HCT116 (cell line): Measurements from ENCODE around the gene THOC2. TPM values are rescaled to one million over a fixed set of nuclear protein-coding genes. Genes with fewer than 3 reads are reported as not detected.
"Not testable (repeated sequence)": the region's sequence is repeated elsewhere in the genome, so short reads cannot be mapped to it uniquely, and the experiment has no call there.

ENCODE experiments used
- ATAC-seq: fragments of 200-7000 bp; cut with Tn5 transposase; 2 replicates; pipeline ENCODE4 v1.9.1; 2020; ENCODE audit warnings: mild to moderate bottlenecking, moderate library complexity
- BruUV-seq: library from RNA; stranded (reverse); fragments of 400-500 nt; replicated peaks from 2 replicates; lab custom pipeline; 2021; lab: Mats Ljungman, UMichigan
- CTCF ChIA-PET: fragments of 300-600 bp; sonication (Branson Sonifier 250); formaldehyde crosslinking; loops from one replicate; lab custom pipeline; 2021; ENCODE audit warnings: antibody characterized with exemption; lab: Charles Lee
- POLR2A ChIA-PET: fragments of 300-600, 350-600 bp; sonication (Branson Sonifier 250); formaldehyde crosslinking; loops from one replicate; lab custom pipeline; 2021; ENCODE audit warnings: antibody characterized with exemption; lab: Charles Lee
- RAD21 ChIA-PET, 2 experiments: fragments of 300-600 bp; sonication (Branson Sonifier 250); formaldehyde crosslinking; loops; one replicate each; lab custom pipeline; 2023; ENCODE audit warnings: low total read pairs in 2 of 2; ENCODE audit not compliant: uncharacterized antibody in 2 of 2, unreplicated experiment in 2 of 2, low non-redundant PET in 1 of 2; lab: Charles Lee
- DNase-seq: peaks from one replicate; pipeline ENCODE4 v3.0.0-alpha.2; 2010; ENCODE audit warnings: low read depth, low spot score
- H2AFZ ChIP-seq: fragments of 200-600 bp; shearing (Covaris generic), sonication (generic); 2 replicates; pipeline ENCODE4 v1.6.1; 2017; ENCODE audit warnings: low read depth, mixed run types, mixed read lengths, antibody characterized with exemption, low read length; ENCODE audit not compliant: poor library complexity, severe bottlenecking
- H3K27ac ChIP-seq: 2 replicates; pipeline ENCODE4 v1.5.1; 2012; ENCODE audit warnings: low read depth, low read length
- H3K27me3 ChIP-seq: fragments of 200-600 bp; sonication (generic); 2 replicates; pipeline ENCODE4 v1.6.1; 2016; ENCODE audit warnings: mixed run types, low read length, mixed read lengths; ENCODE audit not compliant: insufficient read depth
- H3K36me3 ChIP-seq, 2 experiments: fragments of 200-500 bp in 1 of 2; fragments of 200-600 bp in 1 of 2; sonication (Bioruptor generic) in 1 of 2; sonication (generic) in 1 of 2; 2 replicates each; pipeline versions ENCODE4 v1.5.1 to v1.6.1; 2014 to 2016; ENCODE audit warnings: low read length in 2 of 2, inconsistent platforms in 1 of 2, mixed read lengths in 1 of 2, mixed run types in 1 of 2; ENCODE audit not compliant: insufficient read depth in 2 of 2, control insufficient read depth in 1 of 2
- H3K4me1 ChIP-seq, 2 experiments: fragments of 200-600 bp in 1 of 2; sonication (generic) in 1 of 2; 2 replicates each; pipeline versions ENCODE4 v1.5.1 to v1.6.1; 2012 to 2017; ENCODE audit warnings: low read length in 2 of 2, inconsistent platforms in 1 of 2, mild to moderate bottlenecking in 1 of 2, mixed read lengths in 1 of 2, mixed run types in 1 of 2, moderate library complexity in 1 of 2; ENCODE audit not compliant: insufficient read depth in 2 of 2, control insufficient read depth in 1 of 2
- H3K4me2 ChIP-seq: fragments of 200-600 bp; sonication (generic); 2 replicates; pipeline ENCODE4 v1.6.1; 2017; ENCODE audit warnings: mixed run types, low read length, mixed read lengths
- H3K4me3 ChIP-seq, 2 experiments: fragments of 200-600 bp in 1 of 2; sonication (generic) in 1 of 2; replicated peaks in 1 of 2; 2 replicates each; pipeline ENCODE4 v1.5.1; 2011 to 2016; ENCODE audit warnings: low read length in 2 of 2, control low read depth in 1 of 2, low read depth in 1 of 2, mild to moderate bottlenecking in 1 of 2, mixed read lengths in 1 of 2, mixed run types in 1 of 2
- H3K79me2 ChIP-seq: fragments of 200-600 bp; sonication (generic); 2 replicates; pipeline ENCODE4 v1.6.1; 2017; ENCODE audit warnings: mild to moderate bottlenecking, mixed run types, low read length, moderate library complexity, mixed read lengths; ENCODE audit not compliant: insufficient read depth
- H3K9ac ChIP-seq: fragments of 200-600 bp; sonication (generic); 2 replicates; pipeline ENCODE4 v1.6.1; 2016; ENCODE audit warnings: low read length, mixed read lengths
- H3K9me2 ChIP-seq: fragments of 200-600 bp; sonication (generic), shearing (Covaris generic); 2 replicates; pipeline ENCODE4 v1.6.1; 2017; ENCODE audit warnings: mixed run types, mild to moderate bottlenecking, moderate library complexity; ENCODE audit not compliant: insufficient read depth
- H3K9me3 ChIP-seq, 2 experiments: fragments of 200-500 bp in 1 of 2; fragments of 200-600 bp in 1 of 2; sonication (Bioruptor generic) in 1 of 2; sonication (generic) in 1 of 2; 2 replicates each; pipeline ENCODE4 v1.6.1; 2014 to 2017; ENCODE audit warnings: low read length in 2 of 2, mixed read lengths in 2 of 2, inconsistent platforms in 1 of 2, low read depth in 1 of 2, mild to moderate bottlenecking in 1 of 2, mixed run types in 1 of 2, moderate library complexity in 1 of 2; ENCODE audit not compliant: control insufficient read depth in 1 of 2, insufficient read depth in 1 of 2
- H4K20me1 ChIP-seq: fragments of 200-600 bp; sonication (generic), shearing (Covaris generic); 2 replicates; pipeline ENCODE4 v1.6.1; 2017; ENCODE audit warnings: mixed run types, mild to moderate bottlenecking, moderate library complexity; ENCODE audit not compliant: insufficient read depth
- CEBPB ChIP-seq: IDR thresholded peaks from 2 replicates; pipeline ENCODE4 v1.6.1; 2012; ENCODE audit warnings: low read depth
- ELF1 ChIP-seq: IDR thresholded peaks from 2 replicates; pipeline ENCODE4 v1.6.1; 2012; ENCODE audit warnings: low read depth, borderline replicate concordance
- EZH2 ChIP-seq: fragments of 200-600 bp; sonication (generic); IDR thresholded peaks from 2 replicates; pipeline ENCODE4 v1.6.1; 2017; ENCODE audit warnings: antibody characterized with exemption, mixed run types
- JUND ChIP-seq: IDR thresholded peaks from 2 replicates; pipeline ENCODE4 v1.6.1; 2012
- POLR2A ChIP-seq: IDR thresholded peaks from 2 replicates; pipeline ENCODE4 v1.7.0; 2011; ENCODE audit warnings: borderline replicate concordance; ENCODE audit not compliant: insufficient read depth, insufficient read length; ENCODE audit errors: extremely low read depth
- POLR2AphosphoS5 ChIP-seq: IDR thresholded peaks from 2 replicates; pipeline ENCODE4 v1.6.1; 2011; ENCODE audit warnings: mild to moderate bottlenecking, low read depth, low read length, moderate library complexity
- YY1 ChIP-seq: IDR thresholded peaks from 2 replicates; pipeline ENCODE4 v1.6.1; 2011; ENCODE audit warnings: low read length, low read depth, moderate library complexity, mild to moderate bottlenecking; ENCODE audit not compliant: insufficient replicate concordance; ENCODE audit errors: extremely low read depth
- ZBTB33 ChIP-seq: IDR thresholded peaks from 2 replicates; pipeline ENCODE4 v1.6.1; 2011; ENCODE audit warnings: mild to moderate bottlenecking, low read length, moderate library complexity; ENCODE audit not compliant: insufficient replicate concordance; ENCODE audit errors: extremely low read depth
- ZNF274 ChIP-seq: fragments of 200-500 bp; sonication (Bioruptor generic); IDR thresholded peaks from 2 replicates; pipeline ENCODE4 v1.6.1; 2014; ENCODE audit warnings: mild to moderate bottlenecking, low read depth, low read length, inconsistent platforms
- intact Hi-C: fragments of 100-400 bp; cut with micrococcal nuclease; formaldehyde crosslinking; loops from 2 replicates; pipeline ENCODE4 v1.10.0; 2022
- total RNA-seq: library from RNA; stranded (reverse); gene quantifications from one replicate; pipeline ENCODE4 v1.2.1, GENCODE V29; 2021; ENCODE audit not compliant: unreplicated experiment

Gene THOC2
- total RNA-seq, 1 experiment from 2014 or later: 85.3 TPM

- H2AFZ ChIP-seq, H3K9ac ChIP-seq, ATAC-seq, POLR2A ChIA-PET, H3K4me3 ChIP-seq, H3K27ac ChIP-seq, RAD21 ChIA-PET, BruUV-seq, H3K4me1 ChIP-seq, CTCF ChIA-PET, H3K9me2 ChIP-seq, H3K36me3 ChIP-seq, H4K20me1 ChIP-seq, H3K9me3 ChIP-seq, intact Hi-C loops, H3K27me3 ChIP-seq, DNase-seq, H3K4me2 ChIP-seq: not testable (repeated sequence)
- H3K79me2 ChIP-seq: peaks cover 100% of the 10 kb centered on the region
Measured at GRCh38 chrX:123722193-123722592, 10.7 kb downstream of the THOC2 start.

DNA sequence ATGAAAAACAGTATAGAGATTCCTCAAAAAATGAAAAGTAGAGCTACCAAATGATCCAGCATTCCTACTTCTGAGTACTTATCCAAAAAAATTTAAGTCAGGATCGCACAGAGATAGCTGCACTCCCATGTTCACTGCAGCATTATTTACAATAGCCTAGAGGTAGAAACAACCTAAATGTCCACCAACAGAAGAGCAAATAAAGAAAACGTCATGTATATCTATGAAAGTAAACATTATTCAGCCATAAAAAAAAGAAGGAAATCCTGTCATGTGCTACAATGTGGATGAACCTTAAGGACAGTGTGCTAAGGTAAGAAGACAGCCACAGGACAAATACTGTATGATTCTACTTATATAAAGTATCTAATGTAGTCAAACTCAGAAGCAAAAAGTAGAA, 12.4 kb downstream of the THOC2 start:
- ChIA-PET CTCF (no interaction called here), POLR2A (no interaction called here)

DNA sequence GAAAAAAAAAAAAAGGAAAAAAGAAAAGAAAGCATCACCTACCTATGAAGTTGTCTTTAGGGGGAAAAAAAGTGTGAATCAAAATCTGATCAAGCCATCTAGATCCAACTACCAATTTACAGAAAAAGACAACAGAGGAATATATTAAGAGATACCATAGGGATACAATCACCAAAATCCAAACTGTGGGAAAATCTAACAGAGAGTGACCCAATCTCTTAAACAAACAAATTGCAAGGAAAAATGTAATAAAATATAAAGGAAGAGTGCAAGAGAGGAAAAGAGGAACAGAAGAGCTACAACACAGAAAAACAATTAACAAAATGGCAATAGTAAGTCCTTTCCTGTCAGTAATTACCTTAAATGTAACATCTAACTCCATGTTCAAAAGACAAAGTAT, 19.0 kb downstream of the THOC2 start:
- no peak for TF ChIP-seq ZBTB33
- no peak for TF ChIP-seq EZH2
- no peak for TF ChIP-seq ELF1
- TF ChIP-seq POLR2AphosphoS5: no peak
- no peak for TF ChIP-seq YY1
- Histone ChIP-seq H3K9me3 (no peaks in the 10 kb centered on the region), H3K27me3 (no peaks in the 10 kb centered on the region), H2AFZ (no peak overlapping the region), H4K20me1 (0 out of 2 replicates have a peak, but pooled peaks cover 4% of the 10 kb centered on the region), H3K27ac (no peak overlapping the region), H3K9me2 (no peaks in the 10 kb centered on the region), H3K4me3 (no peak overlapping the region), H3K79me2 (peaks cover 91% of the 10 kb centered on the region), H3K4me1 (no peaks in the 10 kb centered on the region), H3K4me2 (no peak overlapping the region), H3K36me3 (no peaks in the 10 kb centered on the region), H3K9ac (no peak overlapping the region)
- no TSS peak for BruUV-seq
- POLR2A ChIA-PET: no interaction called here
- DNase-seq (no peak), ATAC-seq (no peak)
- intact Hi-C loops: no loop called here
- RAD21 ChIA-PET: no interaction called here
- CTCF ChIA-PET: no interaction called here

More for the DNA sequence above, 12.4 kb downstream of the THOC2 start:
- H3K4me1 ChIP-seq: no peaks in the 10 kb centered on the region
- DNase-seq (no peak), ATAC-seq (no peak)
- H3K27me3 ChIP-seq: no peaks in the 10 kb centered on the region
- no peak overlapping the region for H3K9ac ChIP-seq
- no peaks in the 10 kb centered on the region for H4K20me1 ChIP-seq
- H3K9me3 ChIP-seq: no peaks in the 10 kb centered on the region
- no peaks in the 10 kb centered on the region for H3K36me3 ChIP-seq
- no peak overlapping the region for H3K4me2 ChIP-seq
- no peak overlapping the region for H2AFZ ChIP-seq
- no peaks in the 10 kb centered on the region for H3K9me2 ChIP-seq
- RAD21 ChIA-PET: no interaction called here
- H3K4me3 ChIP-seq: no peak overlapping the region
- TF ChIP-seq EZH2 (no peak), CEBPB (no peak), ZNF274 (no peak), JUND (no peak), POLR2A (no peak)
- intact Hi-C loops: no loop called here
- BruUV-seq: no TSS peak
- no peak overlapping the region for H3K27ac ChIP-seq
- H3K79me2 ChIP-seq: peaks cover 100% of the 10 kb centered on the region
